Muscle layer of duodenum (tissue), 2 donors: ENCODE data around the gene EIF5AL1.

Source experiments
- H3K27ac ChIP-seq: one replicate; pipeline ENCODE4 v1.7.0; 2013; ENCODE audit warnings: mild to moderate bottlenecking, low read length
- H3K27me3 ChIP-seq: one replicate; pipeline ENCODE4 v1.7.0; 2013; ENCODE audit warnings: low read depth, mild to moderate bottlenecking, control low read depth, low read length
- H3K36me3 ChIP-seq, 2 donors: one replicate each; pipeline ENCODE4 v1.7.0; 2013; ENCODE audit warnings: low read length in 2 of 2, control low read depth in 1 of 2, mild to moderate bottlenecking in 1 of 2; ENCODE audit not compliant: insufficient read depth in 2 of 2, control insufficient read depth in 1 of 2
- H3K4me1 ChIP-seq, 2 donors: one replicate each; pipeline ENCODE4 v1.7.0; 2013; ENCODE audit warnings: low read length in 2 of 2, mild to moderate bottlenecking in 2 of 2, control low read depth in 1 of 2, moderate library complexity in 1 of 2; ENCODE audit not compliant: insufficient read depth in 2 of 2, control insufficient read depth in 1 of 2
- H3K4me3 ChIP-seq, 2 donors: one replicate each; pipeline ENCODE4 v1.7.0; 2013; ENCODE audit warnings: low read length in 2 of 2, low read depth in 1 of 2, mild to moderate bottlenecking in 1 of 2
- H3K9me3 ChIP-seq, 2 donors: one replicate each; pipeline ENCODE4 v1.7.0; 2013; ENCODE audit warnings: low read length in 2 of 2, control low read depth in 1 of 2, mild to moderate bottlenecking in 1 of 2; ENCODE audit not compliant: control insufficient read depth in 1 of 2
- donor health status: healthy.

The EIF5AL1 gene

DNA sequence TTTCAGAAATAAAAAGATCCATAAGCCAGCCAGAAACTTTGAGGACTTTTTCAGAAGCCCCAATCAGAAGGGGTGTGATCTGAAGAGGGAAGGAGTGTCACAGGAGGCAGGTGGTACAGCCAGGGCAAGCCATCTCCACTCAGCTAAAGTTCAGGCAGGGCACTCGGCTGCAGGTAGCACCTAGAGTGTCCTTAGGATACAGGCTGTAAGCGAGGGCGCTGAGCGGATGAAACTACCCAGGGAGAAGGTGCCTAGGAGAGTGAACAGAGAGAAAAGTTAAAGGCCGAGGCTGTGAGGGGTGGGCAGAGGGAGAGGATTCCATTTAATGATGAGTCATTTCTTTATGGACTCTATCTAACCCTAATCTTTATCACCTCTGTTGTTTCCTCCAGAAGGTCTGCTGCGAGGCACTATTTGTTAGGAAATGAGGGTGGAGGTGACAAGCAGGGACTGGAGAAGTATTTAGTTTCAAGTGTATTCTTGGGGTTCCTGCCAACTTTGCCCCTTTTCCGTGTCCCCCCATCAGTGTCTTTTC, 37.1 kb upstream of the EIF5AL1 start:
- Histone ChIP-seq H3K9me3 (no peaks in the 10 kb centered on the region), H3K4me1 (no peaks in the 10 kb centered on the region), H3K36me3 (no peaks in the 10 kb centered on the region), H3K27me3 (no peaks in the 10 kb centered on the region), H3K27ac (no peak overlapping the region), H3K4me3 (no peak overlapping the region)

DNA sequence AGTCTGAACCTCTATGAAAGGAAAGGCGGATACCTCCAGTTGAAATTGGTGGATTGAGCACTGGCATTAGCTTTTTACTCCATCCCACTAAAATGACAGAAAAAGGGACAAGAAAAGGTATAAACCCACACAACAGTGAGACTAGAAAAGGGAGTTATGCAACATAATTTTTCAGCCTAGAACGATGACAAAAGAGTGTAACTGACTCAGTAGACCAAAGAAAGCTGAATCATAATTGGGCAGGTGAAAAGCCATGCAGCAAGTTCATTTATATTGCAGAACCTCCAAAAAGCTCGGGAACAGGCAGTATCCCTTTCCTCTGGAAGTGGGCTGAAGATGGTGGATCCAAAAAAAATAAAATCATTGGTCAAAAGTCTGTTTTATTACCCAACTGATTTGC, 36.5 kb upstream of the EIF5AL1 start:
- Histone ChIP-seq H3K36me3 (no peaks in the 10 kb centered on the region), H3K4me1 (no peaks in the 10 kb centered on the region), H3K9me3 (no peaks in the 10 kb centered on the region), H3K27ac (no peak overlapping the region), H3K27me3 (no peaks in the 10 kb centered on the region), H3K4me3 (no peak overlapping the region)

DNA sequence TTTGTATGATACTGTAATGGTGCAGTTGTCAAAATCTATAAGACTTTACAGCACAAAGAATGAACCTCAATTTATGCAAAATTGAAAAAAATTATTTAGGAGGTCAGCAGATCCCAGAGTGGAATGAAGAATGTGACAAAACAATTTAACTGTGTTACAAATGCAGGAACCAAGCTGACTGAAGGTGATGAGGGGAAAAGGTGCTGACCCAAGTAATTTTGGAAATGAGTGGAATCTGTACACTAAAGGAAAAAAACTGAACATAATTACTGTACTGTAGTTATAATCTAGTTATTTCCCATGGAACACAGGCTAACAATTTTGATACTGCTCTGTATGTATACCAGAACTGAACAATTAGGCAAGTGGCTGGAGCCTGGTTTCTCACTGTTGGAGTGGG, 35.7 kb upstream of the EIF5AL1 start:
- Histone ChIP-seq H3K9me3 (no peaks in the 10 kb centered on the region), H3K4me1 (no peaks in the 10 kb centered on the region), H3K4me3 (no peak overlapping the region), H3K36me3 (no peaks in the 10 kb centered on the region), H3K27ac (no peak overlapping the region), H3K27me3 (no peaks in the 10 kb centered on the region)

DNA sequence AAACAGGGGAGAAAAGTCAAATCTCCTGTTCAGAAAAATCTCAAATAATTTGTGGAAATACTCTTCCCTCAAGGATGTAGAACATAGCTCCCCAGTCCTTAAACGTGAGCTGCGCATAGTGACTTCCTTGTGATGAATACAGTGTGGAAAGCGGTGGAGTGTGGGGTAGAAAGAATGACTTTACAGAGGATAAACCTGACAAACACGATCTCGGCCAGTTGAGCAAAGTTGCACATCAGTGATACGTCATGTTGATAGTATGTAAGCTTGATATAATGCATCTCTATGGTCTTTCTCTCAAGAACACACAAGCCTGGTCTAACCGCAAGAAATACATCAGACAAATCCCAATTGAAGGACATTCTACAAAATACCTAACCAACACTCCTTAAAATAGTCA, 34.9 kb upstream of the EIF5AL1 start:
- H3K27ac ChIP-seq = no peak overlapping the region
- H3K27me3 ChIP-seq = no peaks in the 10 kb centered on the region
- no peaks in the 10 kb centered on the region for H3K36me3 ChIP-seq
- H3K9me3 ChIP-seq = no peaks in the 10 kb centered on the region
- H3K4me3 ChIP-seq = no peak overlapping the region
- no peaks in the 10 kb centered on the region for H3K4me1 ChIP-seq

DNA sequence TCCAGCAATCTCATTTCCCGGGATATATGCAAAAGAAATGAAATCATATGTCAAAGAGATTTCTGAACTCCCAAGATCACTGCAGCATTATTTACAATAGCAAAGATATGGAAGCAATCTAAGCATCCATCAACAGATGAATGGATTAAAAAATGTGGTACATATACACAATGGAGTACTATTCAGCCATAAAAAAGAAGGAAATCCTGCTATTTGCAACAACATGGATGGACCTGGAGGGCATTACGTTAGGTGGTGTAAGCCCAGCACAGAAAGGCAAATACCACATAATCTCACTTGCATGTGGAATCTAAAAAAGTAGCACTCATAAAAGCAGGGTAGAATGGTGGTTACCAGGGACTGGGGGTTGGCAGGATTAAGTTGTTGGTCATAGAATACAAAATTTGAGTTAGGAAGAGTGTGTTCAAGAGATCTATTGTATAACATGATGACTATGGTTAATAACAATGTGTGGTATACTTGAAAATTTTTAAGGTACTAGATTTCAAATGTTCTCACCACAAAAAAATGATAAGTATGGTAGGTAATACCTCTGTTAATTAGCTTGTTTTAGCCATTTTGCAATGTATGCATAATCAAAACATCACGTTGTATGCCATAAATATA, 32.9 kb upstream of the EIF5AL1 start:
- Histone ChIP-seq H3K36me3 (no peaks in the 10 kb centered on the region), H3K4me1 (no peaks in the 10 kb centered on the region), H3K27me3 (no peaks in the 10 kb centered on the region), H3K4me3 (no peak overlapping the region), H3K9me3 (no peaks in the 10 kb centered on the region), H3K27ac (no peak overlapping the region)

DNA sequence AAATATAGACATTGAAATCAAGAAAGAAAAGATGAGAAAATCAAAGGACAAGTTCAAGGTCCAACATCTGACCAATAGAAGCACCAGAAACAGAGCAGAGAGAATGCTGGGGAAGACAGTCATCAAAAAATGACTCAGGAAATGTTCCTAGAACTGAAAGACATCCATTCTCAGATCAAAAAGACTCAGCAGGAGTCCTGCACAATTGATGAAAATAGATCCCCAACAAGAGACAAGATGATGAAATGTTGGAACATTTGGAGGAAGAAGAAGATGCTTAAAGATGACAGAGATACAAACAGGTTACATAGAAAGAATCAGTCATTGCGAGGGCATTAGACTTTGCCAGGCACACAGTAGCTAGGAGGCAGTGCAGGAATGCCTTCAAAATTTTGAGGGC, 30.0 kb upstream of the EIF5AL1 start:
- H3K9me3 ChIP-seq = no peaks in the 10 kb centered on the region
- no peak overlapping the region for H3K27ac ChIP-seq
- peaks cover 0 to 1% of the 10 kb centered on the region in 2 donors for H3K4me1 ChIP-seq
- H3K36me3 ChIP-seq = no peaks in the 10 kb centered on the region
- H3K4me3 ChIP-seq = no peak overlapping the region
- H3K27me3 ChIP-seq = no peaks in the 10 kb centered on the region

DNA sequence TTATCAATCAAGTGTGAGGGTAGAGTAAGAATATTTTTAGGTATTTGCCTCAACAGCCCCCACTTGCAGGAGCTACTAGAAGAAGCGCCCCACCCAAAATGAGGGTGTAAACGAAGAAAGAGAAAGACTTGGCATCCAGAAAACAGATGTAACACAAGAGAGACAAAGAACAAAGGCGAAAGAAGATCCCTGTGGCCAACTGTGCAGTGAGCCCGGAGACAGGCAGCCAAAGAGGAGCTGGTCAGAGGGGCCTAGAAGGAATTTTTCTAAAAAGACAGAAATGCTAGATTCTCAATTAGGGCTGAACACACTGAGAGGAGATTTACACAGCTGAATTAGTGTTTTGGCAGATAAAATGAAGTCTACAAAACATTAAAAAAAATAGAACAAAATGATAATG, 29.6 kb upstream of the EIF5AL1 start:
- Histone ChIP-seq H3K27me3 (no peaks in the 10 kb centered on the region), H3K4me3 (no peak overlapping the region), H3K9me3 (no peaks in the 10 kb centered on the region), H3K27ac (no peak overlapping the region), H3K4me1 (peaks cover 0 to 6% of the 10 kb centered on the region in 2 donors), H3K36me3 (no peaks in the 10 kb centered on the region)

DNA sequence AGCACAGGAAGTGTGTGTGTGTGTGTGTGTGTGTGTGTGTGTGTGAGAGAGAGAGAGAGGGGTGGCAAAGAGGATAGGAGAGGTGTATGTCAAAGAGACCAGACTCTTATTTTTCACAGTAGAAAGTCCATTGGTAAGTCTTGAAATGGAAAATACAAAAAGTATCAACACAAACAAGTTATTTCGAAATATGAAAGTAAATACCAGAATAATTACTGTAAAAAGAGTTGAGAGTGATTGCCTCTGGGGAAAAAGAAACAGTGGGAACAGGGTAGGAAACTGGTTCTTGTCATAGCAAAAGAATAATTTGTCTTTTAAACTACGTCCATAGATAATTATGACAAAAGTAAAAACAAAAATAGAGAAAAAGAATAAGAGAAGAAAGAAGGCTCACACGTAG, 29.0 kb upstream of the EIF5AL1 start:
- peak overlapping the region; percentile 42 for H3K27ac ChIP-seq
- H3K36me3 ChIP-seq = no peaks in the 10 kb centered on the region
- H3K4me3 ChIP-seq = no peak overlapping the region
- no peaks in the 10 kb centered on the region for H3K9me3 ChIP-seq
- H3K27me3 ChIP-seq = no peaks in the 10 kb centered on the region
- H3K4me1 ChIP-seq = peaks cover 0 to 9% of the 10 kb centered on the region in 2 donors

DNA sequence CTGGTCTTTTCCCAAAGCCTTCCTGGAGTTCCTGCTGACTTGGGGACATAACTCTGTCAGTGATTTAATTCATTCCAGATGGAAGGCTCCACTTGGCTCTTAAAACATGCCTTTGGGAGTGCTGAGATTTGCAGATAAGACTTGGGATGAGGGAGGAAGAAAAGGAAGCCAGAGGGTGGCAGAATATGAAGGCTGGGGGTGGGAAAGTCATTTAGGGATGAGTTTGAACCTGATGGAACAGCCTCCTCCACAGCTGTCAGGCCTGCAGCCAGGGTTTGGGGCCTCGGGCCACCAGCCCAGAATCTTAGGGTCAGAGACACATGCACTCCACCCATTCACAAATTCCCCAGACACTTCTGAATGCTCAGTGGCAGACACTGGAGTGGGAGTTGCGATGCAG, 28.4 kb upstream of the EIF5AL1 start:
- H3K9me3 ChIP-seq = no peaks in the 10 kb centered on the region
- H3K4me3 ChIP-seq = no peak overlapping the region
- H3K36me3 ChIP-seq = no peaks in the 10 kb centered on the region
- peak overlapping the region; percentile 42 for H3K27ac ChIP-seq
- peaks cover 5 to 13% of the 10 kb centered on the region in 2 donors for H3K4me1 ChIP-seq
- H3K27me3 ChIP-seq = no peaks in the 10 kb centered on the region

DNA sequence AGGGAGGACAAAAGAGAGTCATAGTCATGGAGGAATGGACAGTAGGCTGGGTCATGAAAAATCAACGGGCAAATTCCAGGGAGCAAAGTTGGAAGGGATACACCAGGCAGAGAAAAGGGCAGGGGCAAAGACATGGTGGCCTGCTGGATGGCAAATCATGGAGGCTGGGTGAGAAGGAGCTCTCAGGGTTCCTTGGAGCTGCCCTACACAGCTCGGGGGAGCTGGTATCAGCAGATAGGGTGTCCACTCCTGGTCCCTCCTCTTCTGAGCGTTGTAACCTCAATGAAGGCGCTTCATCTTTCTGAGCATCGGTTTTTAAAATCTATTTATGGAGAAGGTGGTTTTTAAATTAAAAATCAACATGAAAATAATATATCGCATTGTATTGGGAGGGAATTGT, 27.9 kb upstream of the EIF5AL1 start:
- Histone ChIP-seq H3K9me3 (no peaks in the 10 kb centered on the region), H3K36me3 (no peaks in the 10 kb centered on the region), H3K27ac (no peak overlapping the region), H3K27me3 (no peaks in the 10 kb centered on the region), H3K4me1 (peaks cover 6 to 13% of the 10 kb centered on the region in 2 donors), H3K4me3 (no peak overlapping the region)

DNA sequence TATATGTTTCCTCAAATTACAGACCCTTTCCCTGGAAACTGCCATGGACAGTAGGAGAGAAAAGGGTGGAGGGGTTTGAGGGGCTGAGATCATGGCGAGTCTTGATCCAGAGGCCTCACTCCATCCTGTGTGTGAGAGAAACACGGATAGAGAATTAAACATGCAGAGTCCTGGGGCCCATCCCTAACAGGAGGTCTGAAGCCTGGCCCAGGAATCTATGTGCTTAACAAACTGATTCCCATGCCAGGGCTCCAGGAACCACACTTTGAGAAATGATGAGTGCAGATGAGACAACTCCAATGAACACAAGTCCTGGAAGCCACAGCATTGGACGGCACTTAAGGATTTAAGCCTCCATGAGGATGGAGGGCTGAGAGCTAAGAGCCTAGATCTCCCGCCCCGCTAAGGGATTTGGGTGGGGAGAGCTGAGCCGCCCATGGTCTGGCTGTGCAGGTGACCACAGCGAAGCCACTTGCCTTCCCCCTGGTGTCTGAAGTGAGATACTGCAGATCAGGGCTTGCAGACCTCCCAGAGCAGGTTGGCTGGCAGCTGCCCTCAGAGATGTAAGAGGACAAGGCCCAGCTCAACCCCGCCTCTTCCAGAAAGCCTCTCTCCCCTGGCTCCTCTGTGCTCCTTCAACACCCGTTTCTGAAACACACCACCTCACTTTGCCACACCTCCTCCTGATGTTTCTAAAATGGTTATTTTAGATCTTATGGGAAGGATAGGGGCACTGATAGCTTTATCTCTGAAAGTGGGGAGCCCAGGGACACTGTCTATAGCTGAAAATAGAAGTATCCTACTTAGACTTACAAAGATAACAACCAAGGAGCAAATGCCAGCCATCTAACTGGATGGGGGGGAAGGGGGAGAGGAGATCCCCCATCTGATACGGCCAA, 24.8 kb upstream of the EIF5AL1 start:
- Histone ChIP-seq H3K27ac (peak overlapping the region; percentile 39), H3K9me3 (no peaks in the 10 kb centered on the region), H3K4me3 (no peak overlapping the region)

More for the DNA sequence above, 24.8 kb upstream of the EIF5AL1 start:
- H3K4me1 ChIP-seq = peaks cover 6 to 13% of the 10 kb centered on the region in 2 donors
- H3K36me3 ChIP-seq = no peaks in the 10 kb centered on the region
- no peaks in the 10 kb centered on the region for H3K27me3 ChIP-seq
